Mammary epithelial cell (primary cell): Measurements from ENCODE around the gene CAP1.

ENCODE experiments used
- EZH2 ChIP-seq: IDR thresholded peaks from 2 replicates; pipeline ENCODE4 v1.6.1; 2012; ENCODE audit warnings: low read length, inconsistent platforms, borderline replicate concordance
- TF ChIP-seq, protein P1 (sequence below), 2 donors: IDR thresholded peaks in 1 of 2; conservative IDR thresholded peaks in 1 of 2; 2 replicates each; pipeline ENCODE4 v1.5.1; 2011 to 2012; ENCODE audit warnings: inconsistent platforms in 2 of 2, low read length in 2 of 2, mild to moderate bottlenecking in 2 of 2, control low read depth in 1 of 2, low read depth in 1 of 2; ENCODE audit not compliant: insufficient read depth in 1 of 2; ENCODE audit errors: extremely low read depth in 1 of 2

GRCh38 chr1:40039245-40039756, 1.2 kb upstream of the CAP1 start:
- TF ChIP-seq, protein P1, sequence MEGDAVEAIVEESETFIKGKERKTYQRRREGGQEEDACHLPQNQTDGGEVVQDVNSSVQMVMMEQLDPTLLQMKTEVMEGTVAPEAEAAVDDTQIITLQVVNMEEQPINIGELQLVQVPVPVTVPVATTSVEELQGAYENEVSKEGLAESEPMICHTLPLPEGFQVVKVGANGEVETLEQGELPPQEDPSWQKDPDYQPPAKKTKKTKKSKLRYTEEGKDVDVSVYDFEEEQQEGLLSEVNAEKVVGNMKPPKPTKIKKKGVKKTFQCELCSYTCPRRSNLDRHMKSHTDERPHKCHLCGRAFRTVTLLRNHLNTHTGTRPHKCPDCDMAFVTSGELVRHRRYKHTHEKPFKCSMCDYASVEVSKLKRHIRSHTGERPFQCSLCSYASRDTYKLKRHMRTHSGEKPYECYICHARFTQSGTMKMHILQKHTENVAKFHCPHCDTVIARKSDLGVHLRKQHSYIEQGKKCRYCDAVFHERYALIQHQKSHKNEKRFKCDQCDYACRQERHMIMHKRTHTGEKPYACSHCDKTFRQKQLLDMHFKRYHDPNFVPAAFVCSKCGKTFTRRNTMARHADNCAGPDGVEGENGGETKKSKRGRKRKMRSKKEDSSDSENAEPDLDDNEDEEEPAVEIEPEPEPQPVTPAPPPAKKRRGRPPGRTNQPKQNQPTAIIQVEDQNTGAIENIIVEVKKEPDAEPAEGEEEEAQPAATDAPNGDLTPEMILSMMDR (conservative IDR thresholded peaks at IDR 0.05 in 1 of 2, IDR thresholded peaks at IDR 0.05 in 1 of 2; ENCODE audit: extremely low read depth in 1 of 2, insufficient read depth in 1 of 2, low read depth in 1 of 2, low read length in 2 of 2) = peak in 1 of 2 donors; percentile 12
- TF ChIP-seq EZH2 = no peak
